GM21825 (cell line): ENCODE results near the gene ZFR.

Experiments used
- ATAC-seq: cut with Tn5 transposase; IDR thresholded peaks from one replicate; pipeline ENCODE4 v1.9.1; 2021; ENCODE audit warnings: mild to moderate bottlenecking, moderate library complexity; ENCODE audit not compliant: unreplicated experiment

The ZFR gene

GRCh38 chr5:32444431-32445286 is at the start of gene ZFR:
Gene ZFR (minus strand): TSS chr5:32444740. CDS start chr5:32444658, 82 bp downstream.
- ATAC-seq, result peak; percentile 75

DNA sequence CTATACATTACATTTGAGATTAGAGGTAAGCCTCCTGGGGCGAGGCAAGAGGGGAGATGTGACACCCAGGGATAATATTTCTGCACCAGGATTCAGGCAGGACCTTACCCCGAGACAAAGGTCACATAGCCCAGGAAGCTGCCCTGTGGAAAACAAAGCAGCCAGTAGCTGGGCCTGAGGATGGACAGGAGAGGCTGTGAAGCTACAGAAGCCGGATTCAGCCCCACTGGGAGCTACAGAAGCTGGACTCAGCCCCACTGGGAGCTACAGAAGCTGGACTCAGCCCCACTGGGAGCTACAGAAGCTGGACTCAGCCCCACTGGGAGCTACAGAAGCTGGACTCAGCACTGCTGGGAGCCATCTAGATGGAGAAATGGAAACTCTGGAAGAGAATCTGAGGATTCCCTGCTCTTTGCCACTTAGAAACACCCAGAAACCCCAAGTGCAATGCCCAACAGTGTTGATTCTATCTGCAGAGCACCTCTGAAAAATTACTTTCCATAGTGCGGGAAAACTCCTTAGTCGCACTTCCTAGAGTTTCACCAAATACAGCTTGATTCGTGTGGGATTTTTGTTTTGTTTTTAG is 46.5 kb upstream of the ZFR start:
- ATAC-seq, result no peak

DNA sequence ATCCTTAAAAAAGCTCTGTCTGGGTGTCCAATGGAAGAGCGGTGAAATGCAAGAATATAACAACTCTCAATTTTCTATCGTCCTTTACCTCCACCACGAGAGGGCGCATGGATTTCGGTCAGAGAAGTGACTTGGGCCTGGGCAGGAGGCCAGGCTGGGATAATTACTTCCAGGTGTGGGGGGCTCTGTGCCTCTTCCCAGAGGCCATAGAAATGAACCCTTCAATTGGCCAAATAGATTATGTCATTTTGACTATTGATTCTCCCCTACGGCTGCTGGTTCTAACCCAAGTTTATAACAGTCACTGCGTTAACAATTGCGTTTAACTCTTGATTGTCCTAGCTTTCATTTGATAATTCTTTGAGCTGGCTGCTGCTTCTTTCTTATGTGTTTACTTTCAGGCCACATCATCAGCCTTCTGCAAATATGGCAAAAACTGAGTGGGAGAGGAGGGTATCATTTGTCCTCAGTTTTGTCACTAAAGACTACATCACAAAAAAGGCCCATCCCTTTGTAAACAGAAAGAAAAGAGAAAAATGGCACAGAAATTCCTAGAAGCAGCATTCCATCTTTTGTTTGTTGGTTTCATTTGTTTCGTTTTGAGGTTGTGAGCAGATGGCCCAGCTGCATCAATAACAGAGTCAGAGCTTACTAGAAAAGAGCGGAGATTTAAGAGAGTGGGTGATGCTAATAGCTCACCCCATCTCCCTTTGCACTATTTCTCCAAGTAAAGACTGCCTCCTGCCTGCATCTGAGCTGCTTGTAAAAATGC is 45.4 kb upstream of the ZFR start:
- no peak for ATAC-seq

- ATAC-seq, result no peak
Observed at GRCh38 chr5:32487424-32487823, 42.9 kb upstream of the ZFR start.

DNA sequence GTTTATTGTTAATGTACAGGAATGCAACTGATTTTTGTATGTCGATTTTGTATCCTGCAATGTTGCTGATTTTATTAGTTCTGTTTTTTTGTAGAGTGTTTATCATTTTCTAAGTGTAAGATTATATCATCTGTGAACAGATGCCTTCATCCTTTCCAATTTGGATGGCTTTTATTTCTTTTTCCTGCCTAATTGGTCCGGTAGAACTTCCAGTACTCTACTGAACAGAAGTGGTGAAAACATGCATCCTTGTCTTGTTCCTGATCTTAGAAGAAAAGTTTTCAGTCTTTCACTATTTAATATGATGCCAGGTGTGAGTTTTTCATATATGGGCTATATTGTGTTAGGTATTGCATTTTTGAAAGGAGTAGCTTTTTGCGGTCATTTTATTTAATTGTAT is 42.5 kb upstream of the ZFR start:
- no peak for ATAC-seq

DNA sequence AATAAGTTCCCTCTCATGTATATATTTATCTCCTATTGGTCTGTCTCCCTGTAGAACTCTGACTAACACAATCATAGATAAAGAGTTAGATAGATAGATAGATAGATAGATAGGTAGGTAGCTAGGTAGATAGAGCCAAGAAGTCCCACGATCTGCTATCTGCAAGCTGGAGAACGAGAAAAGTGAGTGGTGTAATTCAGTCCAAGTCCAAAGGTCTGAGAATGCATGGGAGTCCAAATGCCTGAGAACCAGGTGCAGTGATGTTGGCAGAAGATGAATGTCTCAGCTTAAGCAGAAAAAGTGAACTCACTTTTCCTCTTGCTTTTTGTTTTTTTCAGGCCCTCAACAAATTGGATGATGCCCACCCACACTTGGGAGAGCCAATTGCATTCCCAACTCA is 37.7 kb upstream of the ZFR start:
- no peak for ATAC-seq

DNA sequence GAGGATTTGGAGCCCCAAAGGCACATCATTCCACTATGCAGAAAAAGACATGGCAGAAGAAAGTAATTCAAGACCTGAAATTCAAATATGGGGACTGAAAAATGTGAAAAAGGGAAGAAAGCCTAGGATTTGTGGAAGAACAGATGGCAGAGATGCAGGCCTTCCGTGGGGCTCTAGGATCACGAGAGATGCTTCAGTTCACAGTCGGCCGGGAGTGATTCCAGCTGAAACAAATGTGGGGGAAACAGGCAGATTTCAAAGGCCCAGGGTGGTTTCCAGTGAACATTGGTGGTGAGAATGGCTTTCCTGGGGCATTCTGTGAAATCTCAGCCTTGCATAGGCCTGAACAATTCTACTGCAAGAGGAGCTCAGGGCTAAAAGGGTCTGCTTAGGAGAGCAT is 34.6 kb upstream of the ZFR start:
- ATAC-seq, result no peak

GRCh38 chr5:32476891-32477290 is 32.4 kb upstream of the ZFR start:
- ATAC-seq, result no peak

- ATAC-seq, result no peak
Observed at GRCh38 chr5:32475334-32476097, 31.0 kb upstream of the ZFR start.

DNA sequence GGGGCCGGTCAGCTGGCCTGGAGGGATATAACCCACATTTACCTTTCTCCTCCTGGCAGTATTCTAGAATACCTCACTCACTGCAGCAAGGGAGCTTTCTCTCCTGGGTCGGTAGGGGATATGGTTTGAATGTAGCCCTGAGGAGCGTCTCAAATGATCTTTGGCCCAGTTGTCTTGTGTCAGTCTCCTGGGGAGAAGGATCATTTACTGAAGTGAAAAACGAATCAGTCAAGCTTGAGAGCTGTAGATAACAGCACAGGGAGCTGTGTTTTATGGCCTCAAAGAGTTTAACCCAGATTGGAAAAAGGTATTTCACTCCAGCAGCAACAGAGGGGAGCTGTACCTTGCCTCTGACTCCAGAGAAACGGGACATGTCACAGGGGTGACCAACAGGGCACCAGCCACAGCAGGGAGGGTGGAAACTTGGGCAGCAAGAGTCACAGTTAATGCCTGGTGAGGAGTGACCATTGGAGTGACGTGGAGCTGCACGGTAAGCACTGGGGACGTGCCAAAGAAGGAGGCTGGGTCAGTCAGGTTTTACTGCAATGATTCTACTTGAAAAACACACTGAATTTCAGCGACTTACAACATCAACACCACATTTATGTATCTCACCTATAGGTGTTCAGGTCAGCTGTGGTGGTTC is 29.8 kb upstream of the ZFR start:
- ATAC-seq, result no peak

- no peak for ATAC-seq
Observed at GRCh38 chr5:32473072-32473471, 28.5 kb upstream of the ZFR start.

- no peak for ATAC-seq
Observed at GRCh38 chr5:32471784-32472183, 27.2 kb upstream of the ZFR start.

DNA sequence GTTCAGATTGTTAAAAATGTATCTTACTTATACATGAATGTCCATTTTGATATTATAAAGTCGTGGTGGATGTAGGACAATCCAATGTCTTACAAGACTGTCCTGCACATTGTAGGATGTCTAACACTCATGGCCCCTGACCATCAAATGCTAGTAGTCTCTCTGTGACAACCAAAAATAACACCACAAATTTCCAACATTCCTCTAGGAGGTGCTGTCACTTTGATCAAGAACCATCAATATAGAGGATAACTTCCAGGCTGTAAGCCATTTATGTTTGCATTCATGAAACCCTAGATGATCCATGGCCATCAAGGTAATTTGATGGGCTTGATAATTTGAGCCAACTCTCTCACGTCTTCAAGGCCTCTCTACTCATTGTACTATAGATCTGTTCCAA is 20.5 kb upstream of the ZFR start:
- no peak for ATAC-seq

- no peak for ATAC-seq
Observed at GRCh38 chr5:32462618-32463017, 18.1 kb upstream of the ZFR start.

DNA sequence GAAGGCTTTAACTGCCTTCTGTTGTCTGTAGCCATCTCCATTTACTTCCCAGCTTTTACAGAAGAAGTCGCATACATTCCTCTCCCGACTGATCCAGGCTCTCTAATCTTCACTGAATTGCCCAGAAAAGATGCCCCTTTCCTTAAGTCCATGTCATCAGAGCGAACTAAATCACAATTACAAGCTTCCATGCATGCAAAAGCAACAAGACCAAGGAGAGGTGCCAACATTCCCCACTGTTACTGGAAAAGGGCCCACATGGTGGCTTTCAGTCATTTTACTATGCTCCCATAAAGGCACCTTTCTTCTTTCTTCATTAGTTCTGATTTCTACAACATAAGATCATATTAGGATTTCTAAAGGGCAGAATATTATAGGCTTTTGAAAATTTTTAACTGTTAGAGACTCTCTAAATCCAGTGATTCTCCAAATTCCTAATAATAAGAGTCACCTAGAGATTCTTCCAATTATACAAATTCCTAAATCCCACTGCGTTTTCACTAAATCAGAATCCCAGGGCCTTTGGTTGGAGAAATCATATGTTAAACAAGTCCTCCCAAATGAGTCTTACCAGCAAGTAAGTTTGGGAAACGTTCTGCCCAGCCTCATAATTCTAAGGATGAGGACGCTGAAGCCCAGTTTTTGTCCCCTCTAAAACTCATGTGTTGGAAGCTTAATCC is 17.0 kb upstream of the ZFR start:
- ATAC-seq, result no peak

- no peak for ATAC-seq
Observed at GRCh38 chr5:32460702-32461101, 16.2 kb upstream of the ZFR start.

GRCh38 chr5:32458880-32459495 is 14.4 kb upstream of the ZFR start:
- no peak for ATAC-seq

DNA sequence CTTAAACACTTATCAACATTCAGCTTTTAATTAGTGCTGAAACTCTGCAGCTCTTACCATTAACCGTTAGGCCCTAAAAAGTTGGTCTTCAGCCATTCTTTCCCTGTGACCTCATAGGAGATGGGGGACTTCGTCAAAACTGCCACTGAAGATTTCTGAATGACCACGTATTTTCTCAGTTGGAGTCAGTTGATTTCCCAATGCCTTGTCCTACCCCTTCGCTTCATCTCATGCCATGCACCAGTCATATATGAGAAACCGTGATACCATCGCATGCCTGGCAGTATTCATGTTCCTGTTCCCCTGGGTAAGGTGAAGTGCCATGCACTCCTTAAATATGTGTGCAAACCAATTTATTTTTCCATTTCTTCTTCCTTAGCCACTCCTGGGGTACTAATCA is 10.8 kb upstream of the ZFR start:
- ATAC-seq, result no peak

DNA sequence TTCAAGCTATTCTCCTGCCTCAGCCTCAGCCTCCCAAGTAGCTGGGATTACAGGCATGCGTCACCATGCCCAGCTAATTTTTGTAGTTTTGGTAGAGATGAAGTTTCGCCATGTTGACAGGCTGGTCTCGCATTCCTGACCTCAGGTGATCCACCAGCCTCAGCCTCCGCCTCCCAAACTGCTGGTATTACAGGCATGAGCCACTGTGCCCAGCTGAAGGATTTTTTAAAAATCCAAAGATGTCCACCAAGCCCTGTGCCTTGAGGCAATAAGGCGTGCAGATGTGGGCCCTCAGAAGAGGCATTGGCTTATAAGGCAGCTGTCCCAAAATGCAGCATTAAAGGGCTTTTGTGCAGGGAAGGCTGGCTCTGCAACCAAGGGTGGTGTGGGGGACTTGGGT is 10.3 kb upstream of the ZFR start:
- ATAC-seq, result no peak

GRCh38 chr5:32453916-32454315 is 9.4 kb upstream of the ZFR start:
- ATAC-seq, result no peak
